ENCODE measurements around the gene CENPQ. TPM values are rescaled to one million over a fixed set of nuclear protein-coding genes. Genes with fewer than 3 reads are reported as not detected.

Gene CENPQ
- total RNA-seq (2014; rRNA removed) (8.3 and 9.7 TPM in 2 replicates), Bru-seq, nascent RNA (percentile 61 among the genes with signal in this experiment), BruChase-seq, experiment 1, labeled RNA remaining after a 6-hour chase (percentile 59 among the genes with signal in this experiment), BruChase-seq, experiment 2, labeled RNA remaining after a 2-hour chase (percentile 49 among the genes with signal in this experiment)
- long read RNA-seq, transcript CENPQ-201 (9 exons, 1,733 nt), result major isoform, 5 of 7 reads
- long read RNA-seq, partial matches to known transcripts, result 1 of 7 reads
- long read RNA-seq, other reads (novel, unspliced or antisense), result 1 of 7 reads

GRCh38 chr6:49462927-49463611, at the start of gene CENPQ, which contains the start of gene MMUT:
TSS of gene CENPQ (plus strand) at chr6:49463370. CDS start at chr6:49470177, 6,807 bp downstream.
TSS of gene MMUT (minus strand) at chr6:49463253. CDS start at chr6:49459466, 3,787 bp downstream.
- CTCF ChIA-PET, result no interaction called here
- H4K20me1 ChIP-seq (ENCODE audit: low read length), result no peaks in the 10 kb centered on the region
- TF ChIP-seq CTCF (conservative IDR thresholded peaks at IDR 0.05; ENCODE audit: low read depth, low read length), result no peak
- TF ChIP-seq EZH2 (IDR thresholded peaks at IDR 0.05; ENCODE audit: low read length, unreplicated experiment), result no peak
- no peak for TF ChIP-seq EZH2phosphoT487 (IDR thresholded peaks at IDR 0.05; ENCODE audit: borderline replicate concordance, low read length)
- BruUV-seq (replicated peaks), result no TSS peak
- H3K79me2 ChIP-seq (ENCODE audit: low read length), result peaks cover 79% of the 10 kb centered on the region
- peak within 1 kb of the TSS; percentile 97 for H3K4me2 ChIP-seq (ENCODE audit: low read length)
- no peaks in the 10 kb centered on the region for H3K9me3 ChIP-seq (ENCODE audit: low read length)
- H3K27ac ChIP-seq (ENCODE audit: low read length), result peak within 1 kb of the TSS; percentile 38
- H3K9me2 ChIP-seq (replicated peaks; ENCODE audit: low read length), result no peaks in the 10 kb centered on the region
- no peaks in the 10 kb centered on the region for H3K27me3 ChIP-seq (ENCODE audit: low read length)
- H2AFZ ChIP-seq (ENCODE audit: low read length), result peak within 1 kb of the TSS; percentile 88
- ATAC-seq (peak; percentile 97), DNase-seq (peak; percentile 96)
- H3K4me1 ChIP-seq (ENCODE audit: insufficient read depth, low read length), result peaks cover 18% of the 10 kb centered on the region
- H3K36me3 ChIP-seq (ENCODE audit: low read depth, low read length), result no peaks in the 10 kb centered on the region
- H3K4me3 ChIP-seq (ENCODE audit: low read length), result peak within 1 kb of the TSS; percentile 85
- intact Hi-C loops (cut with micrococcal nuclease), result loop anchor here (2.0 kb wide), 1 partner anchor 386 kb away; no protein-coding TSS in a partner anchor
- no peaks in the 10 kb centered on the region for H3F3A ChIP-seq (ENCODE audit: low read length, unreplicated experiment)
- peak within 1 kb of the TSS; percentile 83 for H3K9ac ChIP-seq (ENCODE audit: low read length)
- POLR2A ChIA-PET (ENCODE audit: unreplicated experiment), result no interaction called here

- Histone ChIP-seq H3K4me3 (ENCODE audit: low read length) (no peak overlapping the region), H3K4me2 (ENCODE audit: low read length) (peak overlapping the region; percentile 46), H3K9me3 (ENCODE audit: low read length) (no peaks in the 10 kb centered on the region), H3K36me3 (ENCODE audit: low read depth, low read length) (no peaks in the 10 kb centered on the region), H2AFZ (ENCODE audit: low read length) (no peak overlapping the region), H3K79me2 (ENCODE audit: low read length) (no peaks in the 10 kb centered on the region), H3K9ac (ENCODE audit: low read length) (no peak overlapping the region), H3K27me3 (ENCODE audit: low read length) (no peaks in the 10 kb centered on the region), H3F3A (ENCODE audit: low read length, unreplicated experiment) (no peaks in the 10 kb centered on the region), H3K27ac (ENCODE audit: low read length) (peak overlapping the region; percentile 30), H3K9me2 (replicated peaks; ENCODE audit: low read length) (no peaks in the 10 kb centered on the region), H4K20me1 (ENCODE audit: low read length) (no peaks in the 10 kb centered on the region), H3K4me1 (ENCODE audit: insufficient read depth, low read length) (peaks cover 19% of the 10 kb centered on the region)
- DNase-seq (peak; percentile 18), ATAC-seq (peak; percentile 77)
- CTCF ChIA-PET, result no interaction called here
- no TSS peak for BruUV-seq (replicated peaks)
- TF ChIP-seq CTCF (conservative IDR thresholded peaks at IDR 0.05; ENCODE audit: low read depth, low read length) (no peak), EZH2 (IDR thresholded peaks at IDR 0.05; ENCODE audit: low read length, unreplicated experiment) (no peak), EZH2phosphoT487 (IDR thresholded peaks at IDR 0.05; ENCODE audit: borderline replicate concordance, low read length) (no peak)
- intact Hi-C loops (cut with micrococcal nuclease), result no loop called here
- POLR2A ChIA-PET (ENCODE audit: unreplicated experiment), result no interaction called here
Measured at GRCh38 chr6:49415358-49415757, 47.8 kb upstream of the CENPQ start.
